ENCODE data around the gene CHST8. TPM values are rescaled to one million over a fixed set of nuclear protein-coding genes. Genes with fewer than 3 reads are reported as not detected.

CHST8 gene
- polyA plus RNA-seq, 3 donors, result not detected

DNA sequence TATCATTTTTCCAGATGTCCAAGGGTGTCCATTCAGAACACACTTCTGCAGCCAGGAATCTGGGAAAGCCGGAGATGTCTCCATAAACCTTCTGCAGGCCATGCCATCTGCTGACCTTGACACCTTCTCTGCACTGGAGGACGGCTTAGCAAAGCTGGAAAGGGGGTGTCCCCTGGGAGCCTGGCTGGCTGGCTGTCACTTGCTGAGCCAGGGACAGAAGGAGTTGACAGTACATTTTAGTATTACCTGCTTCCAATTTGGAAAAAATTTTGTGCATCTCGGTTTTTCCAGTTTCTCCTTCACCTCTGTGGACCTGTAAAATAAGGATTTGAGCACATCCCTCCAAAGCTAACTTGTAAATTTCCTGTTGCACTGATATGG is 8.1 kb upstream of the CHST8 start:
- Histone ChIP-seq H4K20me1 (ENCODE audit: insufficient read depth, low read length) (no peaks in the 10 kb centered on the region), H3K9ac (ENCODE audit: insufficient read depth, low read length, poor library complexity, severe bottlenecking) (no peak overlapping the region), H3K36me3 (replicated peaks in 1 of 2; ENCODE audit: control insufficient read depth in 1 of 2, insufficient read depth in 2 of 2, low read length in 2 of 2) (no peaks in the 10 kb centered on the region), H3K79me2 (ENCODE audit: insufficient read depth, low read length) (no peaks in the 10 kb centered on the region), H2AFZ (ENCODE audit: insufficient read depth, low read depth, low read length, poor library complexity, severe bottlenecking) (no peak overlapping the region), H3K4me1 (ENCODE audit: control insufficient read depth in 1 of 2, insufficient read depth in 2 of 2, low read length in 2 of 2) (no peaks in the 10 kb centered on the region), H3K27me3 (ENCODE audit: control insufficient read depth in 2 of 2, insufficient read depth in 2 of 2, low read length in 2 of 2) (no peaks in the 10 kb centered on the region), H3K4me2 (replicated peaks; ENCODE audit: extremely low read depth, low read length, poor library complexity, severe bottlenecking) (no peak overlapping the region), H3K27ac (ENCODE audit: low read depth in 1 of 2, low read length in 2 of 2) (no peak overlapping the region), H3K9me3 (replicated peaks in 1 of 2; ENCODE audit: control insufficient read depth in 1 of 2, insufficient read depth in 1 of 2, low read length in 2 of 2) (peaks cover 0 to 12% of the 10 kb centered on the region in 2 donors), H3K4me3 (replicated peaks in 1 of 3; ENCODE audit: low read depth in 2 of 3, low read length in 3 of 3) (no peak overlapping the region)
- 71% methylated on average over 2 of the region's 3 CpGs for WGBS (ENCODE audit: insufficient coverage)
- Mint-ChIP-seq H3K27me3 (ENCODE audit: low read depth in 3 of 3) (peaks cover 5 to 25% (median 11%) of the 10 kb centered on the region in 3 donors), H3K36me3 (no peaks in the 10 kb centered on the region), H3K9me3 (peaks cover 0 to 13% (median 6%) of the 10 kb centered on the region in 7 donors), H3K27ac (no peak overlapping the region), H3K4me1 (no peaks in the 10 kb centered on the region), H3K4me3 (no peak overlapping the region)
- no peak for DNase-seq
- intact Hi-C loops (cut with micrococcal nuclease), result no loop called here
- TF ChIP-seq, protein P1, sequence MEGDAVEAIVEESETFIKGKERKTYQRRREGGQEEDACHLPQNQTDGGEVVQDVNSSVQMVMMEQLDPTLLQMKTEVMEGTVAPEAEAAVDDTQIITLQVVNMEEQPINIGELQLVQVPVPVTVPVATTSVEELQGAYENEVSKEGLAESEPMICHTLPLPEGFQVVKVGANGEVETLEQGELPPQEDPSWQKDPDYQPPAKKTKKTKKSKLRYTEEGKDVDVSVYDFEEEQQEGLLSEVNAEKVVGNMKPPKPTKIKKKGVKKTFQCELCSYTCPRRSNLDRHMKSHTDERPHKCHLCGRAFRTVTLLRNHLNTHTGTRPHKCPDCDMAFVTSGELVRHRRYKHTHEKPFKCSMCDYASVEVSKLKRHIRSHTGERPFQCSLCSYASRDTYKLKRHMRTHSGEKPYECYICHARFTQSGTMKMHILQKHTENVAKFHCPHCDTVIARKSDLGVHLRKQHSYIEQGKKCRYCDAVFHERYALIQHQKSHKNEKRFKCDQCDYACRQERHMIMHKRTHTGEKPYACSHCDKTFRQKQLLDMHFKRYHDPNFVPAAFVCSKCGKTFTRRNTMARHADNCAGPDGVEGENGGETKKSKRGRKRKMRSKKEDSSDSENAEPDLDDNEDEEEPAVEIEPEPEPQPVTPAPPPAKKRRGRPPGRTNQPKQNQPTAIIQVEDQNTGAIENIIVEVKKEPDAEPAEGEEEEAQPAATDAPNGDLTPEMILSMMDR (IDR thresholded peaks at IDR 0.05), result no peak

DNA sequence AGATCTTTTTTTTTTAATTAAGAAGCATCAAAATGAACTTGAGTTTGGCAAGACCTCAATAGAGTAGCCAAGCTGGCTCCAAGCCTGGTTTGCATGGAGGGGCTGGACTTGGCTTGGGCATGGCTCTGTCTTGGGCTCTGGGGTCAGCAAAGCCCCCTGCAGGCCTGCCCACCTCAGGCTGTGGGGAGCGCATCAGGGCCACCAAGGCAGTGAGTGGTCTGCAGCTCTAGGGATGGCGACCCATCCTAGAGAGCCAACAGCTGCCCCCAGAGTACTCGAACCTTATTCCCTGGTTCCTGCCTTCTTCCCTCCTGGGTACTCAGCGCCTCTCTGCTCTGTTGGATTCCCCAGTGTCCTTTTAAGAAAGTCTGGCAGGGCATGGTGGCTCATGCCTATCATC is 5.4 kb upstream of the CHST8 start:
- Histone ChIP-seq H3K4me2 (replicated peaks; ENCODE audit: extremely low read depth, low read length, poor library complexity, severe bottlenecking) (no peak overlapping the region), H3K36me3 (replicated peaks in 1 of 2; ENCODE audit: control insufficient read depth in 1 of 2, insufficient read depth in 2 of 2, low read length in 2 of 2) (no peaks in the 10 kb centered on the region), H4K20me1 (ENCODE audit: insufficient read depth, low read length) (no peaks in the 10 kb centered on the region), H3K4me3 (replicated peaks in 1 of 3; ENCODE audit: low read depth in 2 of 3, low read length in 3 of 3) (no peak overlapping the region), H3K27me3 (ENCODE audit: control insufficient read depth in 2 of 2, insufficient read depth in 2 of 2, low read length in 2 of 2) (peaks cover 8 to 25% of the 10 kb centered on the region in 2 donors), H3K27ac (ENCODE audit: low read depth in 1 of 2, low read length in 2 of 2) (no peak overlapping the region), H3K9me3 (replicated peaks in 1 of 2; ENCODE audit: control insufficient read depth in 1 of 2, insufficient read depth in 1 of 2, low read length in 2 of 2) (no peaks in the 10 kb centered on the region), H3K4me1 (ENCODE audit: control insufficient read depth in 1 of 2, insufficient read depth in 2 of 2, low read length in 2 of 2) (no peaks in the 10 kb centered on the region), H2AFZ (ENCODE audit: insufficient read depth, low read depth, low read length, poor library complexity, severe bottlenecking) (no peak overlapping the region), H3K79me2 (ENCODE audit: insufficient read depth, low read length) (no peaks in the 10 kb centered on the region), H3K9ac (ENCODE audit: insufficient read depth, low read length, poor library complexity, severe bottlenecking) (no peak overlapping the region)
- TF ChIP-seq, protein P1 (IDR thresholded peaks at IDR 0.05), result no peak
- intact Hi-C loops (cut with micrococcal nuclease), result no loop called here
- Mint-ChIP-seq H3K4me3 (no peak overlapping the region), H3K4me1 (no peaks in the 10 kb centered on the region), H3K27me3 (ENCODE audit: low read depth in 3 of 3) (peaks cover 23 to 41% (median 29%) of the 10 kb centered on the region in 3 donors), H3K27ac (no peak overlapping the region), H3K9me3 (peaks cover 0 to 4% (median 3%) of the 10 kb centered on the region in 7 donors), H3K36me3 (no peaks in the 10 kb centered on the region)
- WGBS (ENCODE audit: insufficient coverage), result 97% methylated on average over 3 of the region's 4 CpGs
- DNase-seq, result no peak

Measured in CD14-positive monocyte (primary cell).